ENCODE measurements around the gene ALX4.

- TF ChIP-seq CTCF (IDR thresholded peaks at IDR 0.05): no peak
- no peak for TF ChIP-seq ESRRA (IDR thresholded peaks at IDR 0.05; ENCODE audit: borderline replicate concordance, low read length)
- no peak for TF ChIP-seq JUN (IDR thresholded peaks at IDR 0.05)
- no peak for TF ChIP-seq CEBPB (IDR thresholded peaks at IDR 0.05)
- no peak for TF ChIP-seq EP300 (IDR thresholded peaks at IDR 0.05)
- no peak for TF ChIP-seq POLR2A (IDR thresholded peaks at IDR 0.05; ENCODE audit: low read length)
- no peak for TF ChIP-seq EHMT2 (IDR thresholded peaks at IDR 0.05; ENCODE audit: low read depth)
- no peak for TF ChIP-seq REST (IDR thresholded peaks at IDR 0.05)
- TF ChIP-seq, protein P1, sequence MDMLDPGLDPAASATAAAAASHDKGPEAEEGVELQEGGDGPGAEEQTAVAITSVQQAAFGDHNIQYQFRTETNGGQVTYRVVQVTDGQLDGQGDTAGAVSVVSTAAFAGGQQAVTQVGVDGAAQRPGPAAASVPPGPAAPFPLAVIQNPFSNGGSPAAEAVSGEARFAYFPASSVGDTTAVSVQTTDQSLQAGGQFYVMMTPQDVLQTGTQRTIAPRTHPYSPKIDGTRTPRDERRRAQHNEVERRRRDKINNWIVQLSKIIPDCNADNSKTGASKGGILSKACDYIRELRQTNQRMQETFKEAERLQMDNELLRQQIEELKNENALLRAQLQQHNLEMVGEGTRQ (IDR thresholded peaks at IDR 0.05): no peak
- TF ChIP-seq BHLHE40 (IDR thresholded peaks at IDR 0.05; ENCODE audit: low read depth, low read length): no peak
Observed at GRCh38 chr11:44258839-44259420, 51.0 kb downstream of the ALX4 start.

Measured in A549 (cell line).